ENCODE results near the gene MIOX.

MIOX gene

GRCh38 chr22:50455201-50455600 is 31.5 kb upstream of the MIOX start:
- DNase-seq: no peak

GRCh38 chr22:50456026-50456425 is 30.6 kb upstream of the MIOX start:
- DNase-seq: no peak

- DNase-seq: no peak
These were observed 30.0 kb upstream of the MIOX start for GRCh38 chr22:50456466-50457234.

DNA sequence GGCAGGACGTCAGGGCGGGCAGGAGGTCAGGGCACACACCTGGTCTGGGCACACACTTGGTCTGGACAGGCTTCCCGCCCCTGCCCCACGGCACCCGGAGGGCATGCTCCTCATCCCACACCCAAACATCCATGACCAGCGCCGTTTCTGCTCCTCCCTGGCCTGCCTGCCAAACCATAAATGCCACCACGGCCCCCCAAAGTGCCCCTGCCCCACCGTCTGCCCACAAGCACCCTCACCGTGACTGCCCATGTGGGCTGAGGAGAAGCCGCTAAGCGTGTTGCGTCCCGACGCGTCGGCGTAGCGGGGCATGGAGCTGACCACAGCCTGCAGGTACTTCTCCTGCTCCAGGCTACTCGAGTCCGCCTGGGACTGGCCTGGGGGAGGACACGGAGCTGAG is 27.6 kb upstream of the MIOX start:
- no peak for DNase-seq

GRCh38 chr22:50459496-50460140 is 27.0 kb upstream of the MIOX start:
- no peak for DNase-seq

DNA sequence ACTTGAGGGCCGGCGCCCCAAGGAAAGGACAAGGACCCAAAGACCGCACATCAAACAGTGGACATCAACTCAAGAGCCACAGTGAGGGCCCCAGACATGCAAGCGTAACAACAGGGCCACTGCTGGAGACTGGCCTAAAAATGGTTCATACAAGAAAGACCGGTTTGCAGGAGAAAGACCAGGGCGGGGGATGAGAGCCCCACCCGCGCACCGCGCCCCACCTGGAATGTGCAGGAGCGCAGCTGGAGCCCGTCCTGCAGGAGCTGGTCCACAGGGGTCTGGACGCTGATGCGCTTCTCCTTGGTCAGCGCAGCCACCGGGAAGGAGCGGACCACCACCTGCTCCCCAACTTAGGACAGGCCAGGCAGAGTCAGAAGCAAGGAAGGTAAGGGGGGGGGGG is 25.7 kb upstream of the MIOX start:
- no peak for DNase-seq

GRCh38 chr22:50461536-50461935 is 25.1 kb upstream of the MIOX start:
- DNase-seq: no peak

DNA sequence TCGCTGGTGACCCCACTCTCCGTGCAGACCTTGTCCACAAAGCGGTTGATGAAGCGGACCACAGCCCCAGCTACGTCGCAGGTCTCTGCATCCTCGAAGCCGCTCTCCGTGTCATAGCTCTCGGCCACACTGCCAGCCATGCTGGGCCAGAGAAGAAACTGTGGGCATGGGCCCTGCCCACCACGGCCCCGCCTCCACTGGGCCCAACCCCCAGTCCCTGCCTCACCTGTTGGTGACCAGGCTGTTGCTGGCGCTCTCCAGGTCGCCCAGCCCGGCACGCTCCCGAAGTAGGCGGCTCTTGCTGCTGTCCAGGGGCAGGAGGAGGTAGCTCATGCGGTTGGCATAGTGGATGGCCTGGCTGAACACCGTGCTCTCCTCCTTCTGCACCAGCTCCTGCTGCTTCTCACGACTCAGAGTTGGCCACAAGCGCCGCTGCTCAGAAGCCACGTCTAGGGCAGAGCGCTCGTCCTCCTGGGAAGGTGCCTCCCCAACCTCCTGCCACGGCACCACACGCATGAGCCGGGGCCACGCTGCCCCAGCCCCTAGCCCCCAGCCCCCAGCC is 24.6 kb upstream of the MIOX start:
- no peak for DNase-seq

DNA sequence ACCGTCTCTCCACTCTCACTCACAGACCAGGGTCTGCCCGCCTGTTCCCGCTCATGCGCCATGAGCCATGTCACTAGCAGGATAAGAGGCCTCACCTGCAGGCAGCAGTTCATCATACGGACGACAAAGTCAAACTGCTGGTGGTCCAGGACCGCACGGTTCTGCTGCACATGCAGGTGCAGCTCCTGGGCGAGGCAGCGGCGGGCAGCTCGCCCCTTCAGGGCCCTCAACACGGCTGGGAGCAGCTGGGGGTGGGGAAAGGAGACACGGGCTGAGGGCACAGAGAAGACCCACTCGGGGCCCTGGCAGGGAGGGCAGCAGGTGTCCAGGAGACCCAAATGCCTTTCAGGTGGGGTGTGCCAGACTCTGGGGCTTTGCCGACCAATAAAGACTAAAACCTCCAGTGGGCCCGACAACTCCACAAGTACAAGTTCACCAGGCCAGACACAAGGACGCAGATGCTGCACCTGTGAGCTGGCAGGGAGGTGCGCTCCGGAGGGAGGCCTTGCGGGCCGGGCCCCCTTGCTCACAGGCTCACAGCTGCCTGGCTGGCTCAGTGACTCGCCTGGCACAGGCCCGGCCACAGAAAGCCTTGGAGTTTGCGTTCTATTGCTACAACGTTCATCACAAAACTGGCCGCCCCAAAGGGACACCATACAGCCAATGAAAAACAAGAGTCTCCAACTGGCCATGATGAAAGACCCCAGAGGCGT is 23.3 kb upstream of the MIOX start:
- DNase-seq: no peak

- DNase-seq: no peak
These were observed 22.2 kb upstream of the MIOX start for GRCh38 chr22:50464451-50464850.

DNA sequence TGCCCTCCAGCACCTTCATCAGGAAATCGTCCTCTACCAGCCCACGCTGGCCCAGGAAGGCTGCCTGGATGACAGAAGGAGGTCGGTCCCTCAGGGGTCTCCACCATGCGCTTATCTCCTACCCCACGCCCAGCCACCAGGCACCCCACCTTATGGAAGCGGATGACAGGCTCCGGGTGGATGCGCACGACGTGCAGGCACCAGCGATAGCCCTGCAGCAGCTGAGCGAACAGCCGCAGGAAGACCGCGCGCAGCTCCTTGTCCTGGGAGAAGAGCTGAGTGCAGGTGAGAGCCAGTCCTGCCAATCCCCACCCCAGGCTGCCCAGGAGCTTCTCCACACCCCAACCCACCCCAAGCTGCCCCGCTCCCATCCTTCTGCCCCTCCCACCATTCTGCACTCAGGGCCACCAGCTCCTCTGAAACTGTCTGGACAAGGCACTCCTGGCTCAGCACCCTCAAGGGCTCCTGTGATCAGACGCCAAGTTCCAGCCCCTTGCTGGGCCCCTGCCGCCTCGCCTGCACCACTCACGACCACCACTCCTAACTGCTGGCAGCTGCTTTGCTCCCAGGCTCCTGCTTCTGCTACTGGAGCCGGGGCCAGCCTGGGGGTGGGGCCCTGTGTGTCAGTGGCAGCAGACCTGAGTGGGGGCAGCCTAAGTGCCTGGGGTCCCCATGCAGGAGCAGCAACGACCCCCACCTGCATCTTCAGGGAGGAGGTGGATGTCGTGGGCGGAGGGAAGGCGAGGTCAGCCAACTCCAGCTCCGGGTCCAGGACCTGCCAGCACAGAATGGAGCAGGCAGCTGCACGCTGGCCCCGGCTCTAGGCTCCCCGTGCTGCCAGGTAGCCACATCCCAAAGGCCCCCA is 21.4 kb upstream of the MIOX start:
- DNase-seq: no peak

DNA sequence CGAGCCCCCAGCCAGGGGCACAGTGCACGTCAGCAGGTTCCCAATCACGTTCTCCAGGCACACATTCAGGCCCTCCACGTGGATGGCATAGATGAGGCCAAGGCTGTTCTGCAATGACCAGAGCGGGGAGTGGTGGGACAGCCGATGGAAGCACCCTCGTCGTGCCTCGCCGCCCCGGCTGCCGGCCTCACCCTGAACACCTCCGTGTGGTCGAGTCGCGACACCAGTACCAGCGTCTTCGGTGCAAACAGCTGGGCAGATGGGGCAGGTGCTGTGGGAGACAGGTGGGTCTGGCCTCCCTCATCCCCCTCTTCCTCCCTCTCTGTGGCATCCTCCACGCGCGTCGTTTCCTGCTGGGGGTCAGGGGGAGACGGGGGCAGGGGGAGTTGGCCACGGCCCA is 19.3 kb upstream of the MIOX start:
- DNase-seq: no peak

GRCh38 chr22:50467773-50468440 is 18.8 kb upstream of the MIOX start:
- DNase-seq: no peak

DNA sequence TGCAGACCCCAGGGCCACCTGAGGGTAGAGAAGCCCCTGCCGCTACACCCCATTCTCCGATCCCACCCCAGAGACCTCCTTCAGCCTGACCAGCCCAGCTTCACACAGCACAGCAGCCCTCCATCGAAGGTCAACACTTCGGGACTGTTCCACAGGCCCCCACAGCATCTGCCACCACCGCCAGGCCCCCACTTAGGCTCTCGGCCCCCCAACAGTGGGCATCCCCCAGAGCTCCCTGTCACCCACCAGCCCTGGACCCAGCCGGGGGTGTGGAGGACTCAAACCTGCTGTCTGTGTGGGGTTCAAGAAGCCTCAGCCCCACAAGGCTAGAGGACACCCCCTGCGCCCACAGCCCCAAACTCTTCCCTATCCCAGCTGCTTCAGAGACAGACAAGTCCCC is 18.0 kb upstream of the MIOX start:
- no peak for DNase-seq

DNA sequence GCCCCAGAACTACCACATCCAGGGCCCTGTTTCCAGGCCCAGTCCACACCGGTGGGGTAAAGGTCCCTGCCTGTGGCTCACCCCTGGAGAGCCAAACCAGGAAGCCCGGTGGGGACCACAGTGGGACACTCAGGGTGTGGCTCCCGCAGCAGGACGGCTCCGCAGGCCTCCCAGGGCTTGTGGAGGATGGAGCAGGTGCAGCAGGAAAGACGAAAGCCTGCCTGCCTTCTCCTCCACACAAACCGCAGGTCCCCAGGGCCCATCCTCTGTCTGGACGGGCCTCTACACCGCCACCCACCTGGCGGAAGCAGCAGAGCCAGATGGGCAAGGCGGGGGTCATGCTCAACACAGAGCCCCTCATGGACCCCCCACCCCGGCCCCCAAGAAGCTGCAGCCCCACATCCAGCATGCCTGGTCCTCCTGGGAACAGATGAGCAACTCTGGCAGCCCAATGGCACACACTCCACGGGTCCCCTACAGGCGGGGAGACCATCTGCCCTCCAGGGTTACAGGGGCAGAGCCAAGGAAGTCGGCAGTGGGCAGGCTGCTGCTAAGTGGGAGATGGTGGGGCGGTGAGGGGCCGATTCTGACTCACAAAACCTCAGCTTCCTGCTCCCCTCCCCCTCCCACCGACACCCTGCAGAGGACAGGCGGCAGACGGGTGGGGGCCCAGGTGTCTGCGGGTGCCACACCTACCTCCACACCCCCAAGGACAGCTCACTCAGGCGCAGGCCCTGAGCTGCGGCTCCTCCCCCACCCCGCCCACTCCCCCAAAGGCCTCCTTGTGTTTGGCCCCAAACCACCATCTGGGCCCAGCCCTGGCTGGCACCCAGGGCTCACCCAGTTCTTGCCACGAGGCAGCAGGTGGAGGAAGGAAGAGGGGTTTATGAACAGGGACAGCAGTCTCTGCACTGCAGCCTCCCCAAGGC is 17.0 kb upstream of the MIOX start:
- DNase-seq: peak; percentile 87

DNA sequence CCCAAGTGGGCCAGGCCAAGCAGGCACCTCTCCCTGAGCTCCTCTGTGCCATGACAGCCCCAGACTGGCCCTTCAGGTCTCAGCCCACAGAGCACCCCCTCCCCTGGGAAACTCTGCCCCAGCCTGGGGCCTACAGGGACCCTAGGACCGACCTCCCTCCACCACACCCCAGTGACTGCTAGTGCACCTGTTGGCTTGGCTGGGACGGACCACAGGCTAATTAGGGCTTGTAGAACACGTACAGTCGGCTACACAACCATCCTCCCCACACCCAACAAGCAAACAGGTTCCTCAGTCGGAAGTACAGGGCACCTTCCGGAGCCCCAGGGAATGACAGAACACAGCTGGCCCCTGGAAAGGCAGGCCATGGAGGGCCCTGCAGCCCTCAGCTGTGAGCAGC is 16.2 kb upstream of the MIOX start:
- no peak for DNase-seq

- DNase-seq: no peak
These were observed 15.3 kb upstream of the MIOX start for GRCh38 chr22:50471197-50471847.

GRCh38 chr22:50471962-50472361 is 14.7 kb upstream of the MIOX start:
- DNase-seq: no peak

DNA sequence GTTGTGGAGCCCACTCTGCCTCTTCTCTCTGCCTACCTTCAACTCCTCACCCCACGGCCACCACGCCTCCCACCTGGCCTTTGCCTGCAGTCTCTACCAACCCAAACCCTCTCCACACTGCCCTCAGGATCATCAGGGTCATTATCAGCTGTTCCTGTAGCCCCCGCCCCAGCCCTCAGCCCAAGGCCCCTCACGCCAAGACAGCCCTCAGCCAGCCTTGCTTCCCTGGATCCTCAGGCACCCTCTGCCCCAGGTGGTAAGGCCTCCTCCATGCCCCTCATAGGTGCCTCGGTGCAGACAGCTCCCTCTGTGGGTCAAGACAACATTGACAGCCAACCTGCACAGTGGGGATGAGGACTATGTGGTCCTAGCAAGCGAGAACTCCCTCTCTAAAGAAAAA is 13.6 kb upstream of the MIOX start:
- DNase-seq: no peak

- no peak for DNase-seq
These were observed 12.6 kb upstream of the MIOX start for GRCh38 chr22:50473855-50474671.
